Measurements from ENCODE around the gene SFXN3.

DNA sequence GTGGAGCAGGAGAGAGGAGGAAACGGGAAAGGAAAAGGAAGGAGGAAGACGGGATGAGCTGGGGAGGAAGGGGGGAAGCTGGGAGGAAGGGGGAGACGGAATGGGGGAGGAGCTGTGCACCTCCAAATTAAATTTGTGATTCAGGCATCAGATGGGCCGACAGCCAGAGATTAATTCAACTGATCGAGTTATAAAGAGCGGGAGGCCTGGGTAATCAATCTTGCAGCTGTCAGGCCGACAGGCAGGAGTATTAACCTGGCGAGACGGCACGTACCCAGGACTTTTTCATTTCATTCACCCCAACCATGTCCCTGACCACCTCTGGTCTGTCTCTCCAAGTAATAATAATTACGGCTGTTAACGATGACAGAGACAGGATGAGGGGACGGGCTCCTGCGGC lies 56.9 kb downstream of the SFXN3 start:
- TF ChIP-seq, protein P1, sequence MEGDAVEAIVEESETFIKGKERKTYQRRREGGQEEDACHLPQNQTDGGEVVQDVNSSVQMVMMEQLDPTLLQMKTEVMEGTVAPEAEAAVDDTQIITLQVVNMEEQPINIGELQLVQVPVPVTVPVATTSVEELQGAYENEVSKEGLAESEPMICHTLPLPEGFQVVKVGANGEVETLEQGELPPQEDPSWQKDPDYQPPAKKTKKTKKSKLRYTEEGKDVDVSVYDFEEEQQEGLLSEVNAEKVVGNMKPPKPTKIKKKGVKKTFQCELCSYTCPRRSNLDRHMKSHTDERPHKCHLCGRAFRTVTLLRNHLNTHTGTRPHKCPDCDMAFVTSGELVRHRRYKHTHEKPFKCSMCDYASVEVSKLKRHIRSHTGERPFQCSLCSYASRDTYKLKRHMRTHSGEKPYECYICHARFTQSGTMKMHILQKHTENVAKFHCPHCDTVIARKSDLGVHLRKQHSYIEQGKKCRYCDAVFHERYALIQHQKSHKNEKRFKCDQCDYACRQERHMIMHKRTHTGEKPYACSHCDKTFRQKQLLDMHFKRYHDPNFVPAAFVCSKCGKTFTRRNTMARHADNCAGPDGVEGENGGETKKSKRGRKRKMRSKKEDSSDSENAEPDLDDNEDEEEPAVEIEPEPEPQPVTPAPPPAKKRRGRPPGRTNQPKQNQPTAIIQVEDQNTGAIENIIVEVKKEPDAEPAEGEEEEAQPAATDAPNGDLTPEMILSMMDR (IDR thresholded peaks at IDR 0.05) = no peak
- no peak for TF ChIP-seq POLR2A (IDR thresholded peaks at IDR 0.05)

Measured in esophagus squamous epithelium (tissue), 4 donors.